Measurements from ENCODE around the gene SNX11.

Gene SNX11

GRCh38 chr17:48123776-48124388 lies 16.3 kb downstream of the SNX11 start:
- H3K4me1 Mint-ChIP-seq = peaks cover 73% of the 10 kb centered on the region
- no peak overlapping the region for H3K27ac Mint-ChIP-seq
- H3K27me3 Mint-ChIP-seq (ENCODE audit: low read depth, poor library complexity) = no peaks in the 10 kb centered on the region
- no peak for DNase-seq
- no peak overlapping the region for H3K4me3 Mint-ChIP-seq
- H3K9me3 Mint-ChIP-seq = no peaks in the 10 kb centered on the region
- TF ChIP-seq CTCF (IDR thresholded peaks at IDR 0.05) = no peak
- peaks cover 28% of the 10 kb centered on the region for H3K36me3 Mint-ChIP-seq (ENCODE audit: low read depth)

- no peak for DNase-seq
- Mint-ChIP-seq H3K9me3 (no peaks in the 10 kb centered on the region), H3K36me3 (ENCODE audit: low read depth) (peaks cover 15% of the 10 kb centered on the region), H3K27me3 (ENCODE audit: low read depth, poor library complexity) (no peaks in the 10 kb centered on the region), H3K27ac (peak overlapping the region; percentile 89), H3K4me1 (peaks cover 81% of the 10 kb centered on the region), H3K4me3 (no peak overlapping the region)
- TF ChIP-seq CTCF (IDR thresholded peaks at IDR 0.05) = no peak
Measured at GRCh38 chr17:48125829-48126531, 18.4 kb downstream of the SNX11 start.

- no peak for TF ChIP-seq CTCF (IDR thresholded peaks at IDR 0.05)
- H3K4me1 Mint-ChIP-seq = peaks cover 81% of the 10 kb centered on the region
- no peak for DNase-seq
- H3K27ac Mint-ChIP-seq = no peak overlapping the region
- no peaks in the 10 kb centered on the region for H3K9me3 Mint-ChIP-seq
- H3K4me3 Mint-ChIP-seq = no peak overlapping the region
- peaks cover 10% of the 10 kb centered on the region for H3K36me3 Mint-ChIP-seq (ENCODE audit: low read depth)
- H3K27me3 Mint-ChIP-seq (ENCODE audit: low read depth, poor library complexity) = peaks cover 3% of the 10 kb centered on the region
Measured at GRCh38 chr17:48126532-48126850, 18.9 kb downstream of the SNX11 start.

- H3K9me3 Mint-ChIP-seq = no peaks in the 10 kb centered on the region
- no peak for TF ChIP-seq CTCF (IDR thresholded peaks at IDR 0.05)
- H3K4me1 Mint-ChIP-seq = peaks cover 71% of the 10 kb centered on the region
- no peak for DNase-seq
- H3K27me3 Mint-ChIP-seq (ENCODE audit: low read depth, poor library complexity) = peaks cover 3% of the 10 kb centered on the region
- no peak overlapping the region for H3K4me3 Mint-ChIP-seq
- H3K36me3 Mint-ChIP-seq (ENCODE audit: low read depth) = peaks cover 8% of the 10 kb centered on the region
- H3K27ac Mint-ChIP-seq = no peak overlapping the region
Measured at GRCh38 chr17:48127371-48128051, 19.9 kb downstream of the SNX11 start.

- Mint-ChIP-seq H3K27me3 (ENCODE audit: low read depth, poor library complexity) (peaks cover 3% of the 10 kb centered on the region), H3K4me3 (no peak overlapping the region), H3K4me1 (peaks cover 62% of the 10 kb centered on the region), H3K36me3 (ENCODE audit: low read depth) (peaks cover 8% of the 10 kb centered on the region), H3K27ac (no peak overlapping the region), H3K9me3 (no peaks in the 10 kb centered on the region)
- TF ChIP-seq CTCF (IDR thresholded peaks at IDR 0.05) = no peak
- no peak for DNase-seq
Measured at GRCh38 chr17:48128400-48128799, 20.8 kb downstream of the SNX11 start.
